GM23248 (cell line): Measurements from ENCODE around the gene TNFRSF8.

Experiments
- EZH2 ChIP-seq: fragments of 200-600 bp; sonication (generic); IDR thresholded peaks from 2 replicates; pipeline ENCODE4 v1.6.1; 2018; ENCODE audit warnings: antibody characterized with exemption, mild to moderate bottlenecking; ENCODE audit not compliant: insufficient read depth, poor library complexity, severe bottlenecking
- EZH2phosphoT487 ChIP-seq: fragments of 200-600 bp; sonication (generic); IDR thresholded peaks from 2 replicates; pipeline ENCODE4 v1.6.1; 2018; ENCODE audit warnings: antibody characterized with exemption, moderate library complexity, mild to moderate bottlenecking, low read depth; ENCODE audit not compliant: insufficient read depth

DNA sequence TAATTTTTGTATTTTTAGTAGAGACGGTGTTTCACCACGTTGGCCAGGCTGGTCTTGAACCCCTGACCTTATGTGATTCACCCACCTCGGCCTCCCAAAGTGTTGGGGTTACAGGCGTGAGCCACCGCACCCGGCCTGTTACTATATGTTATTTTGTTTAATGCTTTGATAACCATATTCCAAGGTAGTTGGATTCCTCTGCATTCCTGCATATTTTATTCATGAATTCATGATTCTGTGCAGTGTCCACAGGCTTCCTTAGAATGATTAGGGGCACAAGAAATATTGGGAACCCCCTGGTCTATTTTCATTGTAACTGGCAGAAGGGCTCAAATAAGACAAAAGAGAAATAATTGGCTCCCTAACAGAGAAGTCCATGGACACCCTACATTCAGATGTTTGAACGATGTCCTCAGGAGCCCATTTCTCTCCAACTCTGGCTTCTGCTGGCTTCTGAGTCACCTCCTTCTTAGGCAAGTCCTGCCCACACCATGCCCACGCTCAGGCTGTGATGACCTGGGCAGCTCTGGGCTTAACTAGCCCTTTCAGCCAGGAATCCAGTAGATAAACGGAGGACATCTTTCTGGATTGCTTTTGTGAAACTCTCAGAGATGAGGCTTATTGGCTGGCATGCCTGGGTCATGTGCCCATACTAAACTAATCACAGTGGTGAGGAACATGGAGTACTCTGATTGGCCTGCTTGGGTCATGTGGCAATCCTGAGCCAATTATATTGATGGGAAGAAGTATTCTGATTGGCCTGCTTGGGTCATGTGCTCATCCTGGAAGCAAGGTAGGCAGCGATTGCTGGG, 32.6 kb downstream of the TNFRSF8 start:
- TF ChIP-seq EZH2: no peak
- no peak for TF ChIP-seq EZH2phosphoT487
